Astrocyte of the spinal cord (primary cell): ENCODE results near the gene CCM2.

Experiments used
- DNase-seq: peaks from one replicate; pipeline ENCODE4 v3.0.0; 2011; ENCODE audit warnings: low read depth, low spot score
- H3K4me3 ChIP-seq: 2 replicates; pipeline ENCODE4 v1.5.1; 2011; ENCODE audit warnings: low read depth, mild to moderate bottlenecking, low read length, moderate library complexity
- in situ Hi-C: cut with HindIII; loops from 2 replicates; pipeline ENCODE4 v1.10.0; 2017; ENCODE audit warnings: low sequenced_read_pairs
- TF ChIP-seq, protein P1 (sequence below): IDR thresholded peaks from 2 replicates; pipeline ENCODE4 v1.5.1; 2012; ENCODE audit warnings: low read depth, mild to moderate bottlenecking, low read length, inconsistent platforms

CCM2 gene

DNA sequence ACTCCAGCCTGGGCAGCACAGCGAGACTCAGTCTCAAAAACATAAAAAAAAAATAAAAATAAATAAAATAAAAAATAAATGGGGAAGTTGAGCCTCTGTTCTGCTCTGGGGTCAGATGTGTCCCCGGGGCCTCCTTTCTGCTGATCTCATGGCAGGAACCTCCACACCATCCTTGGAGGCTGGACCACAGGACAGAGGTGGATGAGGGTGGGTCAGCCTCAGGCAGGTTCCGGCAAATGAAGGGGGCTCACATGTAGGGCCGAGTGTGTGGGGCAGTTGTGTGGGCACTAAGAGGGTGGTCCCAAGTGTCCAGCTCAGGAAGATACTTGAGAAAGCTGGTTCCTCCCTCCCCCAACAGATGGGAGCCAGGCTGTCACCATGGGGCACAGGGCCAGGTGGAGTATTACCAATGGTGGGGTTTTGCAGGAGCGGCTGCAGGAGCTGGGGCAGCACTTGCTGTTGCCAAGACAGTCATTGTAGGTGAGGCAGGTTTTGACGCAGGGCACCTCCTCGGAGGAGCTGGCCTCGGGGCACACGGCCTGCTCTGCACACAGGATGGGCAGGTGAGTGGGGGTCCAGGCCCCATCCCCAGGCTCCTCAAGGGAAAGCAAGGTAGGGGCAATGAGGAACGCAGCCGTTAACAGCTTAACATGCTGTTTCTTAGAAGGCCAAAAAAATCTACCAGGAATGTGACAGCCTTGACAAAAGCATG, 125.3 kb downstream of the CCM2 start:
- no peak overlapping the region for H3K4me3 ChIP-seq
- TF ChIP-seq, protein P1, sequence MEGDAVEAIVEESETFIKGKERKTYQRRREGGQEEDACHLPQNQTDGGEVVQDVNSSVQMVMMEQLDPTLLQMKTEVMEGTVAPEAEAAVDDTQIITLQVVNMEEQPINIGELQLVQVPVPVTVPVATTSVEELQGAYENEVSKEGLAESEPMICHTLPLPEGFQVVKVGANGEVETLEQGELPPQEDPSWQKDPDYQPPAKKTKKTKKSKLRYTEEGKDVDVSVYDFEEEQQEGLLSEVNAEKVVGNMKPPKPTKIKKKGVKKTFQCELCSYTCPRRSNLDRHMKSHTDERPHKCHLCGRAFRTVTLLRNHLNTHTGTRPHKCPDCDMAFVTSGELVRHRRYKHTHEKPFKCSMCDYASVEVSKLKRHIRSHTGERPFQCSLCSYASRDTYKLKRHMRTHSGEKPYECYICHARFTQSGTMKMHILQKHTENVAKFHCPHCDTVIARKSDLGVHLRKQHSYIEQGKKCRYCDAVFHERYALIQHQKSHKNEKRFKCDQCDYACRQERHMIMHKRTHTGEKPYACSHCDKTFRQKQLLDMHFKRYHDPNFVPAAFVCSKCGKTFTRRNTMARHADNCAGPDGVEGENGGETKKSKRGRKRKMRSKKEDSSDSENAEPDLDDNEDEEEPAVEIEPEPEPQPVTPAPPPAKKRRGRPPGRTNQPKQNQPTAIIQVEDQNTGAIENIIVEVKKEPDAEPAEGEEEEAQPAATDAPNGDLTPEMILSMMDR = no peak
- in situ Hi-C loops = no loop called here
- no peak for DNase-seq
